HepG2 (cell line): Measurements from ENCODE around the gene JSRP1. TPM values are rescaled to one million over a fixed set of nuclear protein-coding genes. Genes with fewer than 3 reads are reported as not detected.

ENCODE experiments used
- ARID2 ChIP-seq: sonication (generic); formaldehyde crosslinking; IDR thresholded peaks from 2 replicates; pipeline ENCODE4 v1.8.1; 2022; ENCODE audit warnings: mild to moderate bottlenecking, missing genetic modification reagents, borderline replicate concordance
- KAT7 ChIP-seq: IDR thresholded peaks from 2 replicates; pipeline ENCODE4 v1.6.1; 2018; ENCODE audit warnings: borderline replicate concordance, missing compliant biosample characterization
- NR2F6 ChIP-seq, 2 experiments: IDR thresholded peaks; 2 replicates each; pipeline ENCODE4 v1.6.1; 2016; ENCODE audit warnings: antibody characterized with exemption in 1 of 2, mild to moderate bottlenecking in 1 of 2
- PITX1 ChIP-seq: sonication (generic); formaldehyde crosslinking; IDR thresholded peaks from 2 replicates; pipeline ENCODE4 v1.5.1; 2020; ENCODE audit warnings: mild to moderate bottlenecking, missing genetic modification reagents
- PRDM10 ChIP-seq: sonication (generic); formaldehyde crosslinking; IDR thresholded peaks from 2 replicates; pipeline ENCODE4 v1.4.0; 2020; ENCODE audit warnings: low read depth, missing genetic modification reagents
- SMARCC2 ChIP-seq: fragments of 450-650 bp; IDR thresholded peaks from 2 replicates; pipeline ENCODE4 v1.6.1; 2017; ENCODE audit warnings: antibody characterized with exemption, mild to moderate bottlenecking
- TEAD3 ChIP-seq: optimal IDR thresholded peaks from 2 replicates; pipeline ENCODE3; 2016; ENCODE audit warnings: borderline replicate concordance
- XRCC5 ChIP-seq: fragments of 200-400 bp; formaldehyde crosslinking; optimal IDR thresholded peaks from 2 replicates; pipeline ENCODE3; 2017; ENCODE audit warnings: mild to moderate bottlenecking, low read length
- ZBTB20 ChIP-seq: sonication (generic); formaldehyde crosslinking; IDR thresholded peaks from 2 replicates; pipeline ENCODE4 v1.8.1; 2023; ENCODE audit warnings: missing genetic modification reagents, low read depth, mild to moderate bottlenecking, borderline replicate concordance
- ZNF234 ChIP-seq: sonication (generic); formaldehyde crosslinking; conservative IDR thresholded peaks from 2 replicates; pipeline ENCODE4 v1.5.1; 2020; ENCODE audit warnings: mild to moderate bottlenecking, missing genetic modification reagents
- ZNF331 ChIP-seq: sonication (generic); formaldehyde crosslinking; IDR thresholded peaks from 2 replicates; pipeline ENCODE4 v1.4.0; 2020; ENCODE audit warnings: missing genetic modification reagents
- ZNF367 ChIP-seq: sonication (generic); formaldehyde crosslinking; IDR thresholded peaks from 2 replicates; pipeline ENCODE4 v1.4.0; 2020; ENCODE audit warnings: missing genetic modification reagents, borderline replicate concordance
- ZNF558 ChIP-seq: sonication (generic); formaldehyde crosslinking; IDR thresholded peaks from 2 replicates; pipeline ENCODE4 v1.9.0; 2022; ENCODE audit warnings: mild to moderate bottlenecking, missing genetic modification reagents, borderline replicate concordance
- ZNF710 ChIP-seq: sonication (generic); formaldehyde crosslinking; IDR thresholded peaks from 2 replicates; pipeline ENCODE4 v1.5.0; 2020; ENCODE audit warnings: mild to moderate bottlenecking, missing genetic modification reagents, borderline replicate concordance
- ZNF737 ChIP-seq: sonication (generic); formaldehyde crosslinking; IDR thresholded peaks from 2 replicates; pipeline ENCODE4 v1.5.0; 2020; ENCODE audit warnings: missing genetic modification reagents, mild to moderate bottlenecking, borderline replicate concordance
- polyA plus RNA-seq, 8 experiments: library from polyadenylated mRNA; depleted of rRNA in 3 of 8; stranded (reverse) in 7 of 8; unstranded in 1 of 8; fragments of >200 nt; fragmentation: Illumina TruSeq in 4 of 8; extraction: Trizol in 4 of 8; gene quantifications; 2 replicates each; pipeline versions ENCODE4 v1.2.1 to v1.2.3, GENCODE V29; 2011 to 2016; ENCODE audit warnings: low read depth in 4 of 8, missing spikeins in 1 of 8, mixed read lengths in 1 of 8; ENCODE audit not compliant: insufficient read depth in 1 of 8
- total RNA-seq, 5 experiments: library from RNA; depleted of rRNA; stranded (reverse); fragments of >200 nt; fragmentation: Illumina TruSeq; extraction: Trizol; gene quantifications; 2 replicates each; pipeline ENCODE4 v1.2.3, GENCODE V29; 2016; ENCODE audit warnings: low read depth in 1 of 5
- TF ChIP-seq, protein P1 (sequence below): sonication (generic); formaldehyde crosslinking; IDR thresholded peaks from 2 replicates; pipeline ENCODE4 v1.9.0; 2021; ENCODE audit warnings: missing genetic modification reagents, mild to moderate bottlenecking, borderline replicate concordance
- TF ChIP-seq, protein P2 (sequence below): sonication (generic); formaldehyde crosslinking; IDR thresholded peaks from 2 replicates; pipeline ENCODE4 v1.4.0; 2020; ENCODE audit warnings: missing genetic modification reagents

JSRP1 gene
- total and polyA plus RNA-seq, 2 of the 13 experiments (the other 11 are each of a cell fraction or from before 2014, with no cell fraction given), result 0.16 to 0.38 TPM

DNA sequence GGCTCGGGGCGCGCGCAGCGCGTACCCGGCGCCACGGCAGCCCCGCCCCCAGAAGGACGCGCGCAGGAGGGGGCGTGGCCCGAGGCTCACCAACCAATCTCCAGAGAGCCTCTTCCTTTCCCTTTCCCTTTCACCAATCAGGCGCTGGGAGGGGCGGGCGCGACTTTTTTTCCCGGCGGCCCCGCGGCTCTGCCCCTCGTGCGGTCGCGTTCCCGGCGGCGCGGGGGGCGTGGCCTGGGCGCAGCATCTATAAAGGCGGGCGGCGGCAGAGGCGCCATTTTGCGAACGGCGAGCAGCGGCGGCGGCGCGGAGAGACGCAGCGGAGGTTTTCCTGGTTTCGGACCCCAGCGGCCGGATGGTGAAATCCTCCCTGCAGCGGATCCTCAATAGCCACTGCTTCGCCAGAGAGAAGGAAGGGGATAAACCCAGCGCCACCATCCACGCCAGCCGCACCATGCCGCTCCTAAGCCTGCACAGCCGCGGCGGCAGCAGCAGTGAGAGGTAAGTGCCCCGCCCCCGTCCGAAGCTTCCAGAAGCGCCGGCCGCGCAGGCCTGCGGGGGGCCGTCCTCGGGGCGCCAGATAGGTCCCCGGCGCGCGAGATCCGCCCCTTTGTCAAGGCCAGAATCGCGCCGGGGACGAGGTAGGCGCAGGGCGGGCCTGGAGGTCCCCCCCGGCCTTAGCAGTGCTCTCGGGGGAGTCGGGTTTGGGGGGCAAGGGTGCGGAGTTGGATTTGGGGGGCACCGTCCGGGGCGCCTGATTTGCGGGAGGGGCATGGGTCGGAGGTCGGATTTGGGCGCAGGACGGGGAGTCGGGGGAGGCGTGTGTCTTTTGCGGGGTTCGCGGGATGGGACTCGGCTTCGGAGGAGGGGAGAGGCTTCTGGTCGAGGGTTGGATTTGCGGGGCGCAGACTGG is 13.3 kb upstream of the JSRP1 start (continued):
- no peak for TF ChIP-seq ZNF710
- TF ChIP-seq ZBTB20 (CRISPR knock-in tag), result peak; percentile 52; the same call in 1 of the 2 replicates
- TF ChIP-seq ZNF331 (CRISPR knock-in tag), result peak; percentile 56; the same call in 1 of the 2 replicates
- TF ChIP-seq, protein P1, sequence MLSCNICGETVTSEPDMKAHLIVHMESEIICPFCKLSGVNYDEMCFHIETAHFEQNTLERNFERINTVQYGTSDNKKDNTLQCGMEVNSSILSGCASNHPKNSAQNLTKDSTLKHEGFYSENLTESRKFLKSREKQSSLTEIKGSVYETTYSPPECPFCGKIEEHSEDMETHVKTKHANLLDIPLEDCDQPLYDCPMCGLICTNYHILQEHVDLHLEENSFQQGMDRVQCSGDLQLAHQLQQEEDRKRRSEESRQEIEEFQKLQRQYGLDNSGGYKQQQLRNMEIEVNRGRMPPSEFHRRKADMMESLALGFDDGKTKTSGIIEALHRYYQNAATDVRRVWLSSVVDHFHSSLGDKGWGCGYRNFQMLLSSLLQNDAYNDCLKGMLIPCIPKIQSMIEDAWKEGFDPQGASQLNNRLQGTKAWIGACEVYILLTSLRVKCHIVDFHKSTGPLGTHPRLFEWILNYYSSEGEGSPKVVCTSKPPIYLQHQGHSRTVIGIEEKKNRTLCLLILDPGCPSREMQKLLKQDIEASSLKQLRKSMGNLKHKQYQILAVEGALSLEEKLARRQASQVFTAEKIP (CRISPR knock-in tag), result 0 out of 2 replicates have a peak, but pooled peaks have one; percentile 57
- no peak; the same call in 1 of the 2 replicates for TF ChIP-seq KAT7 (CRISPR knock-in tag)
- no peak for TF ChIP-seq ARID2 (CRISPR knock-in tag)
- TF ChIP-seq ZNF737 (CRISPR knock-in tag), result peak; percentile 93; the same call in 1 of the 2 replicates
- TF ChIP-seq ZNF234 (CRISPR knock-in tag), result peak; percentile 81; the same call in 1 of the 2 replicates
- TF ChIP-seq ZNF367 (CRISPR knock-in tag), result no peak; the same call in 1 of the 2 replicates
- TF ChIP-seq ZNF558, result peak; percentile 92; the same call in 1 of the 2 replicates
- no peak for TF ChIP-seq XRCC5
- peak; percentile 27 for TF ChIP-seq TEAD3 (CRISPR knock-in tag)
- TF ChIP-seq PITX1, result peak; percentile 30
- TF ChIP-seq NR2F6 (IDR thresholded peaks at IDR 0.05), result no peak
- 0 out of 2 replicates have a peak, but pooled peaks have one; percentile 10 for TF ChIP-seq NR2F6 (CRISPR knock-in tag; IDR thresholded peaks at IDR 0.05)
- TF ChIP-seq, protein P2, sequence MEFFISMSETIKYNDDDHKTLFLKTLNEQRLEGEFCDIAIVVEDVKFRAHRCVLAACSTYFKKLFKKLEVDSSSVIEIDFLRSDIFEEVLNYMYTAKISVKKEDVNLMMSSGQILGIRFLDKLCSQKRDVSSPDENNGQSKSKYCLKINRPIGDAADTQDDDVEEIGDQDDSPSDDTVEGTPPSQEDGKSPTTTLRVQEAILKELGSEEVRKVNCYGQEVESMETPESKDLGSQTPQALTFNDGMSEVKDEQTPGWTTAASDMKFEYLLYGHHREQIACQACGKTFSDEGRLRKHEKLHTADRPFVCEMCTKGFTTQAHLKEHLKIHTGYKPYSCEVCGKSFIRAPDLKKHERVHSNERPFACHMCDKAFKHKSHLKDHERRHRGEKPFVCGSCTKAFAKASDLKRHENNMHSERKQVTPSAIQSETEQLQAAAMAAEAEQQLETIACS (CRISPR knock-in tag), result peak; percentile 99
- no peak for TF ChIP-seq PRDM10
- no peak for TF ChIP-seq SMARCC2
